ENCODE measurements around the gene STARD13. TPM values are rescaled to one million over a fixed set of nuclear protein-coding genes. Genes with fewer than 3 reads are reported as not detected.

STARD13 gene
- polyA plus RNA-seq, 5 donors, result 17.4 to 26.8 (median 24.6) TPM

- no peak for DNase-seq
Measured at GRCh38 chr13:33119856-33120543, 165.6 kb downstream of the STARD13 start.

GRCh38 chr13:33119022-33119781, 166.4 kb downstream of the STARD13 start:
- DNase-seq, result no peak

GRCh38 chr13:33116321-33117010, 169.1 kb downstream of the STARD13 start:
- DNase-seq, result no peak

GRCh38 chr13:33115274-33115673, 170.3 kb downstream of the STARD13 start:
- DNase-seq, result no peak

GRCh38 chr13:33114146-33114545, 171.4 kb downstream of the STARD13 start:
- DNase-seq, result no peak

GRCh38 chr13:33112766-33113165, 172.8 kb downstream of the STARD13 start:
- DNase-seq, result no peak

- DNase-seq, result no peak
Measured at GRCh38 chr13:33111414-33112110, 174.0 kb downstream of the STARD13 start.

- no peak for DNase-seq
Measured at GRCh38 chr13:33110713-33111413, 174.7 kb downstream of the STARD13 start.

GRCh38 chr13:33110386-33110712, 175.2 kb downstream of the STARD13 start:
- DNase-seq, result no peak

- no peak for DNase-seq
Measured at GRCh38 chr13:33109801-33110200, 175.8 kb downstream of the STARD13 start.

- DNase-seq, result no peak
Measured at GRCh38 chr13:33109271-33109697, 176.3 kb downstream of the STARD13 start.

GRCh38 chr13:33108620-33109019, 176.9 kb downstream of the STARD13 start:
- no peak for DNase-seq

- no peak for DNase-seq
Measured at GRCh38 chr13:33107361-33107760, 178.2 kb downstream of the STARD13 start.

GRCh38 chr13:33106656-33107360, 178.7 kb downstream of the STARD13 start:
- DNase-seq, result no peak

GRCh38 chr13:33105387-33106005, 180.1 kb downstream of the STARD13 start:
- DNase-seq, result no peak

- DNase-seq, result no peak
Measured at GRCh38 chr13:33103457-33103856, 182.1 kb downstream of the STARD13 start.

- no peak for DNase-seq
Measured at GRCh38 chr13:33101835-33102234, 183.7 kb downstream of the STARD13 start.

- no peak for DNase-seq
Measured at GRCh38 chr13:33100886-33101285, 184.7 kb downstream of the STARD13 start.

- no peak for DNase-seq
Measured at GRCh38 chr13:33099860-33100259, 185.7 kb downstream of the STARD13 start.

- DNase-seq, result no peak
Measured at GRCh38 chr13:33096886-33097605, 188.5 kb downstream of the STARD13 start.
